NOMO-1 treated with DMSO at 0.1 percent for 48 hours (cell line): ENCODE results near the gene BRCC3.

ENCODE experiments used
- DNase-seq: peaks from one replicate; lab custom pipeline; 2025; ENCODE audit not compliant: unreplicated experiment; lab: John Stamatoyannopoulos, UW

The BRCC3 gene

GRCh38 chrX:155070975-155071693 is at the start of gene BRCC3, which contains the start of the genes CMC4 and MTCP1:
Gene BRCC3 (plus strand): TSS chrX:155071508. CDS start chrX:155071528, 20 bp downstream.
Gene CMC4 (minus strand): TSS chrX:155071136. CDS start chrX:155064023, 7,113 bp downstream.
Gene MTCP1 (minus strand): TSS chrX:155071136. CDS start chrX:155066010, 5,126 bp downstream.
- DNase-seq = peak; percentile 72

- no peak for DNase-seq
These were observed 48.7 kb upstream of the BRCC3 start, which contains the start of gene F8 for GRCh38 chrX:155022585-155022984. Gene F8 (minus strand): TSS chrX:155022723. CDS start chrX:155022552, 171 bp downstream.

GRCh38 chrX:155023907-155024833 is 47.1 kb upstream of the BRCC3 start:
- peak; percentile 24 for DNase-seq

- DNase-seq = no peak
These were observed 44.9 kb upstream of the BRCC3 start for GRCh38 chrX:155026420-155026726.

- peak; percentile 85 for DNase-seq
These were observed 44.4 kb upstream of the BRCC3 start, which contains the start of gene FUNDC2 for GRCh38 chrX:155026727-155027508. Gene FUNDC2 (plus strand): TSS chrX:155026844. CDS start chrX:155026939, 95 bp downstream.

GRCh38 chrX:155027509-155028066 is 43.7 kb upstream of the BRCC3 start:
- DNase-seq = peak; percentile 58

- no peak for DNase-seq
These were observed 43.2 kb upstream of the BRCC3 start for GRCh38 chrX:155028129-155028528.

GRCh38 chrX:155028877-155029291 is 42.4 kb upstream of the BRCC3 start:
- DNase-seq = no peak

- no peak for DNase-seq
These were observed 39.7 kb upstream of the BRCC3 start for GRCh38 chrX:155031657-155032056.

- DNase-seq = no peak
These were observed 35.6 kb upstream of the BRCC3 start for GRCh38 chrX:155035688-155036087.

- no peak for DNase-seq
These were observed 25.0 kb upstream of the BRCC3 start for GRCh38 chrX:155046129-155046810.

- no peak for DNase-seq
These were observed 24.3 kb upstream of the BRCC3 start for GRCh38 chrX:155046811-155047528.

GRCh38 chrX:155048977-155049619 is 22.2 kb upstream of the BRCC3 start:
- DNase-seq = peak; percentile 27

- DNase-seq = no peak
These were observed 18.4 kb upstream of the BRCC3 start for GRCh38 chrX:155052738-155053498.

- no peak for DNase-seq
These were observed 17.7 kb upstream of the BRCC3 start for GRCh38 chrX:155053656-155054055.

GRCh38 chrX:155054255-155054654 is 17.1 kb upstream of the BRCC3 start:
- DNase-seq = no peak

- DNase-seq = no peak
These were observed 15.8 kb upstream of the BRCC3 start for GRCh38 chrX:155055494-155055893.

GRCh38 chrX:155056471-155056870 is 14.8 kb upstream of the BRCC3 start:
- DNase-seq = no peak
